Measurements from ENCODE around the gene CCDC136. TPM values are rescaled to one million over a fixed set of nuclear protein-coding genes. Genes with fewer than 3 reads are reported as not detected.

Gene CCDC136
- total RNA-seq, 2 experiments from 2014 or later = 4.8 to 5.3 TPM

DNA sequence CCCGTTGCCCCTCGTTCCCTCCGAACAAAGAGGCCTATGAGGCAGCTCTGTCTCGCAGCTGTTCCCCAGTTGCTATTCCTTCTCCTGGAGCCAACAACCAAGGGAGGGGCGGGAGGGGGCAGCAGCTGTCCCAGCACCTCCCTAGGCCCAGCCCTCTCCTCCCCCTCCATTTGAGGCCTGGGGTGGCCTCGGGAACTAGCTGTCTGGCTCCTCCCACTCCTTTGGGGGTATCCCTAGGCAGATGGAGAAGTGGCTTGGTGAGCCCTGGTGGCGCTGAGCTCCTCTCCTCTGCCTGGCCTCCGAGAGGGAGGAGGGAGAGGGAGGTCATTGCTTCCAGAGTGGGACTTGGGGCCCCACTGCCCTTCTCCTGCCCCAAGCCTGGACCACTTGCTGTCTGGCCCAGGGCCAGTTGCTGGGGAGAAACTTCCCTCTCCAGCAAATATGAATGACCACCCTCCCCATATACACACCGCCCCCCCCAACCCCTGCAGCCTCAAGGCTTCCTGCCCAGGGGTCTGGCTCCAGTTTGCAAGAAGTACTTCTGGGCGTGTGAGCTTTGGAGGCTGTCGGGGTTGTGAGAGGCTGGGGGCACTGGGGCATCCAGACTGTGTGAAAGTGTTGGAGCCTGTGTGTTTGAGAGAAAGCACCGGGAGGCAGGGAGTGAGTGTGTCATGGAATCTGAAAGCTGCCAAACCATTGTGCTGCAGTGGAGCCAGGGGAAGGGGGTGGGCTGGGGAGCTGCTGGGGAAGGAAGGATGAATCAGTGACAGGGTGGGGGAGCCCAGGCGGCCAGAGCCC, 41.6 kb downstream of the CCDC136 start:
- POLR2A ChIA-PET = no interaction called here
- Mint-ChIP-seq H3K4me1 (peaks cover 8% of the 10 kb centered on the region), H3K36me3 (ENCODE audit: low read depth) (no peaks in the 10 kb centered on the region), H3K4me3 (no peak overlapping the region), H3K9me3 (no peaks in the 10 kb centered on the region), H3K27me3 (peaks cover 34% of the 10 kb centered on the region), H3K27ac (no peak overlapping the region)
- CTCF ChIA-PET = interaction anchor here (0.6 to 2.7 kb wide), 2 partner anchors 10 to 30 kb away, joined by 3 to 11 read pairs; partner anchors contain the start of gene ATP6V1F
- no peak for DNase-seq

DNA sequence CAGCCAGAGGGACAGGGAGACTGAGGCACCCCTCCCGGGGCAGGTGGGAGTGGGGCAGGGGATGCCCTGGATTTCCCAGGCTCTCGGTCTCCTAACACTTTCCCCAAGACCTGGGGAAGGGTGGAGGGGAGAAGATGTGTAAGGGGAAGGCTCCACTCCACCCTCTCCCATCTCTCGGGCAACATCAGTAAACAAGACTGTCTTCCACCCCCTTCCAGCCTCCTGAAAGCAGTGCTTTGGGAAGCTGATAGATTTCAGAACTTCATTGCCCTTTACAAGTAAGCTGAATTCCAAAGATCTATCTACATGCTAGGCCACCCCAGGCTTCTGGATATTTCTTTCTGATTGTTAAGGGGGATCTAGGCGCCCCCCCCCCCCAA, 42.2 kb downstream of the CCDC136 start:
- Mint-ChIP-seq H3K9me3 (no peaks in the 10 kb centered on the region), H3K4me3 (no peak overlapping the region), H3K27ac (no peak overlapping the region), H3K4me1 (peaks cover 8% of the 10 kb centered on the region), H3K36me3 (ENCODE audit: low read depth) (no peaks in the 10 kb centered on the region), H3K27me3 (peaks cover 30% of the 10 kb centered on the region)
- ChIA-PET POLR2A (no interaction called here), CTCF (no interaction called here)
- no peak for DNase-seq

DNA sequence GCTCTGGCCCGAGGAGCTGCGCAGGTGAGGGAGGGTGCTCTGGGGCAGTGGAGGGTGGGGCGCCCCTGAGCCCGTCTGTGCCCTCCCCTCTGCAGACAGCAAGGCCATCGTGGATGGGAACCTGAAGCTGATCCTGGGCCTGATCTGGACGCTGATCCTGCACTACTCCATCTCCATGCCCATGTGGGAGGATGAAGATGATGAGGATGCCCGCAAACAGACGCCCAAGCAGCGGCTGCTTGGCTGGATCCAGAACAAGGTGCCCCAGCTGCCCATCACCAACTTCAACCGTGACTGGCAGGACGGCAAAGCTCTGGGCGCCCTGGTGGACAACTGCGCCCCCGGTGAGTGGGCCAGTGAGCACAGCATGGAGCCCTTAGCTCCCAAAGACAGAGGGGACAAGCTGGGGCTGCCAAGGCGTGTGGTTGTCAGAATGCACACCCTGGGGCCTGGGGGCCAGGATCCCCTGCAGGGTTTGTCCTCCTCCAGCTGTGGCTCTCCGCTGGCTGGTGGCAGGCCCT, 43.5 kb downstream of the CCDC136 start:
- ChIA-PET POLR2A (interaction anchor here (1.2 kb wide), 1 partner anchor 48 kb away, joined by 3 read pairs; no protein-coding TSS in a partner anchor), CTCF (interaction anchor here (2.1 kb wide), 1 partner anchor 48 kb away, joined by 7 read pairs; no protein-coding TSS in a partner anchor)
- H3K4me1 Mint-ChIP-seq = peaks cover 7% of the 10 kb centered on the region
- no peak for DNase-seq
- H3K9me3 Mint-ChIP-seq = no peaks in the 10 kb centered on the region
- no peak overlapping the region for H3K4me3 Mint-ChIP-seq
- peaks cover 21% of the 10 kb centered on the region for H3K27me3 Mint-ChIP-seq
- no peak overlapping the region for H3K27ac Mint-ChIP-seq
- no peaks in the 10 kb centered on the region for H3K36me3 Mint-ChIP-seq (ENCODE audit: low read depth)

DNA sequence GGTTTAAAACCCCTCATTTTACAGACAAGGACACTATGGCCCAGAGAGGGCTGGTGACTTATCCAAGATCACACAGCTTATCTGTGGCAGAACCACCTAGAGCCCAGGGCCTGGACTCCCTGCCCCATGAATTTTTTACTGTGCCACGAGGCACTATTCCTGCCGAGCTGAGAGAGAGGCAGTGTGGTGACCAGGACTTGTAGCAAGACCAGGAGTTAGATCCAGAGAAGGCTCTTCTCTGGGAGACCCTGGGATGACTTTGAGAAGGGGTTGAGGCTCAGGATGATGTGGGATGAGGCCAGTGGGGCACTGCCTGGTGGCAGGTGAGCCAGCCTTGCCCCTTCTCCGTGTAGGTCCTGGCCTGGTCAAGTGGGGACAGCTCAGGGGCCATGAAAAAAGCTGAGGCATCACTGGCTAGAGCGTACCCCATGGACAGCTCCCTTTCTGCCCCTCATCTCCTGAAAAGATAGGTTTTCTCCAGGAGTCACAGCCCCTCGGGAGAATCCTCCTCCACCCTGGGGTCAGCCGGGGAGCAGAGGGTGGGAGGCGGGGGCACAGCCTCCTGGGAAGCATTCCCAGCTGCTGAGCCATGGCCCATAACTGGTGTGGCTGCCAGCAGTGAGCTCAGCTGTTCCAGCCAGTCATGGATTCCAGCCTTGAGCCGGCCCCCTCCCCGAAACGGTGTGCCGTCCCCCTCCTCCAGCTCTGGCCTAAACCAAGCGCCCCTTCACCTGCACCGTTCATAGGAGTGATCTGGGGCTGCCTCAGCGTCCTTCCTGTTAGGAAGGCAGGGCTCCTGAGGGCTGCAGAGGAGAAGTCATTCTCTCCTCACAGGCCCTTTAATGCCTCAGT, 44.2 kb downstream of the CCDC136 start:
- Mint-ChIP-seq H3K9me3 (no peaks in the 10 kb centered on the region), H3K4me1 (peaks cover 1% of the 10 kb centered on the region), H3K36me3 (ENCODE audit: low read depth) (no peaks in the 10 kb centered on the region), H3K4me3 (no peak overlapping the region), H3K27me3 (peaks cover 15% of the 10 kb centered on the region), H3K27ac (no peak overlapping the region)
- no peak for DNase-seq
- ChIA-PET CTCF (interaction anchor here (2.1 kb wide), 1 partner anchor 47 kb away, joined by 7 read pairs; no protein-coding TSS in a partner anchor), POLR2A (interaction anchor here (1.2 kb wide), 1 partner anchor 47 kb away, joined by 3 read pairs; no protein-coding TSS in a partner anchor)

DNA sequence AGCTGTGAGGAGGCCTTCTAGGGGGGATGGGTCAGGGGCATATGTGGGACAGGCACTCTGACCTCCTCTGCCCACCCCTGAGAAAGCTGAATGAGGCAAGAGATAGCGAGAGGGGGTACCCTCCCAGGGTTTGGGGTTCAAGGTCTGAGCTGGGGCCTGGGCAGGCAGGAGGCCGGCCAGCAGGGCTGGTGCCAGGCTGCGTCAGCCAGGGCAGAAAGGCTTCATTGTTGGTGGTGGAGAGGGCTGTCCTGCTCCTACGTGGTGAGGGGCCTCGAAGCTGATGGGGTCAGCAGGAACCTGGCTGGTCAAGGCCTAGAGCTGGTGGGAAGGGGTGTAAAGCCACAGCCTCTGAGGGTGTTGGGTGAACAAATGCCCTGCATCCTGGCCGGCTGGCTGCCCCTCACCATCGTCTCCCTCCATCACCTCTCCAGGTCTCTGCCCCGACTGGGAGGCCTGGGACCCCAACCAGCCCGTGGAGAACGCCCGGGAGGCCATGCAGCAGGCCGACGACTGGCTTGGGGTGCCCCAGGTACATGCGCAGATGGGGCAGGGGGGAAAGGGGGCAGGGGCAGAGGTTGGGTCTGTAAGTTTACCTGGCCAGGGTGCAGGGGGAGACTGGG, 45.1 kb downstream of the CCDC136 start:
- no peaks in the 10 kb centered on the region for H3K4me1 Mint-ChIP-seq
- H3K27ac Mint-ChIP-seq = no peak overlapping the region
- no peaks in the 10 kb centered on the region for H3K36me3 Mint-ChIP-seq (ENCODE audit: low read depth)
- no peaks in the 10 kb centered on the region for H3K9me3 Mint-ChIP-seq
- H3K4me3 Mint-ChIP-seq = no peak overlapping the region
- DNase-seq = no peak
- CTCF ChIA-PET = interaction anchor here (2.1 kb wide), 1 partner anchor 47 kb away, joined by 7 read pairs; no protein-coding TSS in a partner anchor
- peaks cover 8% of the 10 kb centered on the region for H3K27me3 Mint-ChIP-seq
- POLR2A ChIA-PET = no interaction called here

DNA sequence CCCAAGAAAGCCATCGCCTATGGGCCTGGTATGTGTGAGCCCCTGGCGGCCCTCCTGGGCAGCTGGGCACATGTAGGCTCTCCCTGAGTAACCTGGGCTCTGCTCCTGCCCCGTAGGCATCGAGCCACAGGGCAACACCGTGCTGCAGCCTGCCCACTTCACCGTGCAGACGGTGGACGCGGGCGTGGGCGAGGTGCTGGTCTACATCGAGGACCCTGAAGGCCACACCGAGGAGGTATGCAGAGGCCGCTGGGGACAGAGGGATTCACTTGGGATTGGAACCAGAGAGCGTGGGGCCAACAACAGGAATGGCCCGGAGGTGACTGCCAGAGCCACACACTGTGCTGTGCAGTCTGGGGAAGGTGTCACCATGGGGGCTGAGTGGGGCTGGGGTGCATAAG, 45.8 kb downstream of the CCDC136 start:
- no peaks in the 10 kb centered on the region for H3K4me1 Mint-ChIP-seq
- DNase-seq = no peak
- H3K36me3 Mint-ChIP-seq (ENCODE audit: low read depth) = no peaks in the 10 kb centered on the region
- no peaks in the 10 kb centered on the region for H3K9me3 Mint-ChIP-seq
- H3K4me3 Mint-ChIP-seq = no peak overlapping the region
- H3K27me3 Mint-ChIP-seq = peaks cover 7% of the 10 kb centered on the region
- POLR2A ChIA-PET = no interaction called here
- CTCF ChIA-PET = no interaction called here
- H3K27ac Mint-ChIP-seq = no peak overlapping the region

DNA sequence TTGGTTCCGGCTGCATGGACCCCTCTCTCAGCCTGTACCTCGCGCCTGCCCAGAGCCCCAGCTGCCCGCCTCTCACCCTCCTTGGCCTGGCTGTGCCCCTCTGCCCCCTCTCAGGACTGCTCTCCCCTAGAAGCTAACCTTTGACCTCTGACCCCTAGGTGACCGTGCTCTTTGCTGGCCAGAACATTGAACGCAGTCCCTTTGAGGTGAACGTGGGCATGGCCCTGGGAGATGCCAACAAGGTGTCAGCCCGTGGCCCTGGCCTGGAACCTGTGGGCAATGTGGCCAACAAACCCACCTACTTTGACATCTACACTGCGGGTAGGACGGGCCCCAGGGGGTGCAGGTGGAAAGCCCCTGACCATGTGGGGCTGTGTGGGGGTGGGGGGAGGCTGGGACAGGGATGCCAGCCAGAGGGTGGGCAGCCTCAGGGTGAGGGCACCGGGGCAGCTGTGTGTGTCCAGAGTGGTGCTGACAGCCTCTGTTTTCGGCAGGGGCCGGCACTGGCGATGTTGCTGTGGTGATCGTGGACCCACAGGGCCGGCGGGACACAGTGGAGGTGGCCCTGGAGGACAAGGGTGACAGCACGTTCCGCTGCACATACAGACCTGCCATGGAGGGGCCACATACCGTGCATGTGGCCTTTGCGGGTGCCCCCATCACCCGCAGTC, 46.5 kb downstream of the CCDC136 start:
- CTCF ChIA-PET = interaction anchor here (7.3 kb wide), 1 partner anchor 45 kb away, joined by 32 read pairs; no protein-coding TSS in a partner anchor
- POLR2A ChIA-PET = no interaction called here
- Mint-ChIP-seq H3K4me1 (no peaks in the 10 kb centered on the region), H3K27ac (no peak overlapping the region), H3K36me3 (ENCODE audit: low read depth) (no peaks in the 10 kb centered on the region), H3K27me3 (peaks cover 7% of the 10 kb centered on the region), H3K9me3 (no peaks in the 10 kb centered on the region), H3K4me3 (no peak overlapping the region)
- DNase-seq = no peak

DNA sequence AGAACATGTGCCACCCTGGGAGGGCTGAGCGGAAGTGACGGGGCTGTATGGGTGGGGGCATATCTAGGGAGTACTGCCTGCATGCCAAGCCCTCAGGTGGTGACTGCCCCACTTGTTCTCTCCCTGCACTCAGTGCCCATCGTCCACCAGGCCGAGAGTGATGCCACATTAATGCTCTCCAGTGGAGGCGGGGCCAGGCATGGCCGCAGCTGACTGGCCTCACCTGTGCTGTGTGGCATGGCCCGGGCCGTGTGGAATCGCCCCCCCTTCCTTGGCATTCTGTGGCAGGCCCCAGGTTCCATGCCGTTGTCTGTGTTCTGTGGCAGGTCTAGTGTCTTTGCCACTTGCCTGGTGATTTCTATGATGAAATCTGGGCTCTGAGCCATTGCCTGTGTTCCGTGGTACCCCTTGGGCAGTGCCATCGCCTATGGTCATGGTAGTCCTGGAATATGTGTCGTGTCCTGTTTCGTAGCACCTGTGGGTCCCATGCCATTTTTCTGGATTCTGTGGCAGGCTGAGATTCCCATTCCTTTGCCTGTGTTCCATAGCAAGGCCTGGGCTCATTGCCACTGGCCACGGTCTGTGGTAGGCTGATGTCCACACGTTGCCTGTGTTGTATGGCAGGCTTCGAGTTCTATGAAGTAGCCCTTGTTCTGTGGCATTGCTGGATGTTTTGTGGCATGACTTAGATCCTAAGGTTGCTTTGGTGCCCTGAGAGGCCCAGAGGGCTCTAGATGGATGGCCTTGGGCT, 47.4 kb downstream of the CCDC136 start:
- Mint-ChIP-seq H3K9me3 (no peaks in the 10 kb centered on the region), H3K4me1 (no peaks in the 10 kb centered on the region), H3K27ac (no peak overlapping the region), H3K36me3 (ENCODE audit: low read depth) (no peaks in the 10 kb centered on the region), H3K4me3 (no peak overlapping the region), H3K27me3 (no peaks in the 10 kb centered on the region)
- no peak for DNase-seq
- POLR2A ChIA-PET = no interaction called here
- CTCF ChIA-PET = interaction anchor here (7.3 kb wide), 1 partner anchor 44 kb away, joined by 32 read pairs; no protein-coding TSS in a partner anchor

DNA sequence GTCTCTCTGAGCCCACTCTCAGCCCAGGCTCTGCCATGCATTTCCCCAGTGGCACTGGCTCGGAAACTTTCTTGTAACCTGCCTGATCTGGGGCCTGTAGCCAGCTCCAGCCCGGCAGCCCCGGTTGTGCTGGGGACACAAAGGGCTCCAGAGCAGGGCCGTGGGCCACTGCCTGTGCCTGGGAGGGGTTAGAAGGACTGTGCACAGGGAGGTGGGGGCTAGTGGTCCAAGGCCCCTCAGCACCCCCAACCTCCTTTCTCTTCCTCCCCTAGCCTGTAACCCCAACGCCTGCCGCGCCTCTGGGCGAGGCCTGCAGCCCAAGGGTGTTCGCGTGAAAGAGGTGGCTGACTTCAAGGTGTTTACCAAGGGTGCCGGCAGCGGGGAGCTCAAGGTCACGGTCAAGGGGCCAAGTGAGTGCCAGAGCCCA, 48.0 kb downstream of the CCDC136 start:
- H3K4me3 Mint-ChIP-seq = no peak overlapping the region
- no peaks in the 10 kb centered on the region for H3K36me3 Mint-ChIP-seq (ENCODE audit: low read depth)
- no peaks in the 10 kb centered on the region for H3K4me1 Mint-ChIP-seq
- H3K27ac Mint-ChIP-seq = no peak overlapping the region
- no peak for DNase-seq
- H3K9me3 Mint-ChIP-seq = no peaks in the 10 kb centered on the region
- H3K27me3 Mint-ChIP-seq = no peaks in the 10 kb centered on the region
- CTCF ChIA-PET = interaction anchor here (7.3 kb wide), 1 partner anchor 43 kb away, joined by 32 read pairs; no protein-coding TSS in a partner anchor
- POLR2A ChIA-PET = no interaction called here

DNA sequence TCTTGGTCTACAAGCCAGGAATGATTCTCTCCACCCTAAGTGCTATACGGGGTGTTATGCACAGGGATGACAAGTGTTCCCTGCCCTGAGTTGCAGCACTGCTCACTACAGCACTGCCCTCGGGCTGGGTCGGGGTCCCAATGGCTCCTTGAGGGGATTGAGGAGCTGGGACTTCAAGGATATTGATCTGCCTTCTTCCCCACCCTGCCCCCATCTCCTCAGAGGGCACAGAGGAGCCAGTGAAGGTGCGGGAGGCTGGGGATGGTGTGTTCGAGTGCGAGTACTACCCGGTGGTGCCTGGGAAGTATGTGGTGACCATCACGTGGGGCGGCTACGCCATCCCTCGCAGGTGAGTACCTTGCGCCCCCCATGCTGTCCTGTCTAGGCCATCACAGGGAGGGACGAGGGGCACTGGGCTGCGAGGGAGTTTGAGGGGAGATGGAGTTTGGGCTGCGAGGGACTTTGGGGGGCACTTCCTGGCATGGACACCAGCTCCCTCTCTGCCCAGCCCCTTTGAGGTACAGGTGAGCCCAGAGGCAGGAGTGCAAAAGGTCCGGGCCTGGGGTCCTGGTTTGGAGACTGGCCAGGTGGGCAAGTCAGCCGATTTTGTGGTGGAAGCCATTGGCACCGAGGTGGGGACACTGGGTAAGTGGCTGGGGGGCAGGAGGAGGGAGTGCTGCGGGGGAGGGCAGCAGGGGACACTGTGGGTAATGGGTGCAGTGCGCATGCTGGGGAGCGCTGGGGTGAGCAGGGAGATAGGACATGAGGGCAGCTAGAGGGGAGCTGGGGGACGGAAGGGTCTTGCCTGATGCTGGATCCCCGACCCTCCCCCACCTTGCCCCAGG, 48.8 kb downstream of the CCDC136 start:
- Mint-ChIP-seq H3K36me3 (ENCODE audit: low read depth) (no peaks in the 10 kb centered on the region), H3K4me3 (no peak overlapping the region), H3K27me3 (no peaks in the 10 kb centered on the region), H3K9me3 (no peaks in the 10 kb centered on the region), H3K27ac (no peak overlapping the region), H3K4me1 (no peaks in the 10 kb centered on the region)
- CTCF ChIA-PET = interaction anchor here (1.9 to 7.3 kb wide), 2 partner anchors 23 to 43 kb away, joined by 10 to 32 read pairs; partner anchors contain the start of gene ATP6V1F
- POLR2A ChIA-PET = no interaction called here
- DNase-seq = no peak

DNA sequence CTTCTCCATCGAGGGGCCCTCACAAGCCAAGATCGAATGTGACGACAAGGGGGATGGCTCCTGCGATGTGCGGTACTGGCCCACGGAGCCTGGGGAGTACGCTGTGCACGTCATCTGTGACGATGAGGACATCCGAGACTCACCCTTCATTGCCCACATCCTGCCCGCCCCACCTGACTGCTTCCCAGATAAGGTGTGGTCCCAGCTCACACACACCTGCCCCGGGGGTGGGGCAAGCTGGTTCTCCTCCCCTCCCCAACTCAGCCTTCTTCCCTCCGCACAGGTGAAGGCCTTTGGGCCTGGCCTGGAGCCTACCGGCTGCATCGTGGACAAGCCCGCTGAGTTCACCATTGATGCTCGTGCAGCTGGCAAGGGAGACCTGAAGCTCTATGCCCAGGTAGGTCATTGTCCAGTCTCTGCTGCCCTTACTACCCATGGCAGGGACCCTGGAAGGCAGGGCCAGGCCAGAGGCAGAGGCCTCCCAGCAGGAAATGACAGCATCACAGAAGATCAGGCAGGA, 49.5 kb downstream of the CCDC136 start:
- H3K9me3 Mint-ChIP-seq = no peaks in the 10 kb centered on the region
- no peaks in the 10 kb centered on the region for H3K27me3 Mint-ChIP-seq
- no peaks in the 10 kb centered on the region for H3K4me1 Mint-ChIP-seq
- no peak overlapping the region for H3K4me3 Mint-ChIP-seq
- no peak overlapping the region for H3K27ac Mint-ChIP-seq
- no peaks in the 10 kb centered on the region for H3K36me3 Mint-ChIP-seq (ENCODE audit: low read depth)
- POLR2A ChIA-PET = no interaction called here
- no peak for DNase-seq
- CTCF ChIA-PET = interaction anchor here (1.9 to 7.3 kb wide), 2 partner anchors 22 to 42 kb away, joined by 10 to 32 read pairs; partner anchors contain the start of gene ATP6V1F

All from activated CD4-positive, alpha-beta memory T cell treated with anti-CD3 and anti-CD28 coated beads, Interleukin-2, amount 10 ng/mL, durations not matched to agents 7 days and 5 days (primary cell).